IPS-11a (cell line): Measurements from ENCODE around the gene LOC128125822.
"Not testable (repeated sequence)": the region's sequence is repeated elsewhere in the genome, so short reads cannot be mapped to it uniquely, and the experiment has no call there.

Experiments used
- H3K4me3 ChIP-seq: one replicate; pipeline ENCODE4 v1.5.1; 2013; ENCODE audit warnings: low read depth, low read length, control low read depth

The LOC128125822 gene

DNA sequence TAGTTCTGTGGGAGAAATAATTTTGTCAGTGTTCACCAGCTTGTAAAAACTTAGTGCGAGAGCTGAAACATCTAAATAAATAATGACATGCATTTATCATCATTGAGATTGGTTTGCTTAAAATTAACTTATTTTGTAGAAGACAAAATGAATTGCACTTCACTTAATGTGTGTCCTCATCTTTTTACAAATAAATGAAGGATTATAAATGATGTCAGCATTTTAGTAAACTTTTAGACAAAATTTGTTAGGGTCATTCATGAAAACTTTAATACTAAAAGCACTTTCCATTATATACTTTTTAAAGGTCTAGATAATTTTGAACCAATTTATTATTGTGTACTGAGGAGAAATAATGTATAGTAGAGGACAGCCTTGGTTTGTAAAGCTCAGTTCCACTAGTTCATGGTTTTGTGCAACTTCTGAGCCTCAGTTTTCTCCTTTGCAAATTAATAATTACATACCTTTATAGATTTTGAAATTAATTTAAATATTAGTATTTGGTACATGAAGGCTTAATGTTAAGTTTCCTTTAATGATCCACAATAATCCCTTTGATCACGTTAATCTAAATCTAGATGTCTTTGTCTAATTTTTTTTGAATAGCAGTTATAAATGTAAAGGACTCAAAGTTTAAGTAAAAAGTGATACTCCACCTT lies 9.2 kb downstream of the LOC128125822 start:
- no peak overlapping the region for H3K4me3 ChIP-seq

DNA sequence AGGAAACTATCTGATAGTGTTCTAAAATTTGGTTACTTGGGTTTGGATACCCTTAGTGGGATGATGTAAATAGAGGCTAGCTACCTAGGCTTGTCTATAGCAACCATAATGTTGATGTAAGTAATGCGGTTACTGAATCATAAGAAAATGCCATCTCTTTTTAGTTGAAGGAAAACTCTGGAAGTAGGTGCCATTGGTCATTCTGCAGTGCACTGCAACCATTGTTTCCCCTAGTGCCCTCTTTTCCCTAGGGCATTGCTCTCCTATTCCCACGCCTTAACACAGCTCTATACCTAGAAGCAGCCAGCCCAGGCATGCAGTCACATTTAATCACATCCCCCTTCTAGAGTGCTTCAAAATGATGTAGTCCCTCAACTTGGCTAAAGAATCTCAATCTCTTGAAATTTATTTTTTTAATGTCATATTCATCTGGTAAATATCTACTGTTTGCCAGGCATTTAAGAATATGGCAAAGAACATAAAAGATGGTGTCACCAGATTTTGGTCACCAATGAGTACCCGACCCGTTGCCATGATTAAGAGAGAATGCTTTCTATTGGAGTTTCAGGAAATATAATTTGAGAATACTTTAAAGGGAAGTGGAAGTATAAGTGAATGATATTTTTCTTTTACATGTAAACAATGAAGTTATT lies 10.4 kb downstream of the LOC128125822 start:
- no peak overlapping the region for H3K4me3 ChIP-seq

DNA sequence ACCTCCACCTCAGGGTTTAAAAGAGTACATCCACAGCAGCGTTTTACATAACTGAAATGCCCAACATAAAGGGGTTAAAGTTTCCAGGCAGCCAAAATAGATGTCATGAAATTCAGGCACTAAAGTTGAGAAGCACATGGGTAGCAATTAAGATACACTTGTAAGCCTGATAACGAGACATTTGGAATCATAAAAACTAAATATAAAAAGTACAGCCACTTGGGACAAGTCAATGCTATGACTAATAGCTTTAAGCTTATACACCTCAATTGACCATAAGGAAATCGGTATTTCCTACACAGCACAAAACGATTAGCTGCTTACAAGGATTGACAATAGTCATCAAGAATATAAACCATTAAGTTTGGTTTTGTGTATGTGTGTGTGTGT lies 11.8 kb downstream of the LOC128125822 start:
- H3K4me3 ChIP-seq, result no peak overlapping the region

DNA sequence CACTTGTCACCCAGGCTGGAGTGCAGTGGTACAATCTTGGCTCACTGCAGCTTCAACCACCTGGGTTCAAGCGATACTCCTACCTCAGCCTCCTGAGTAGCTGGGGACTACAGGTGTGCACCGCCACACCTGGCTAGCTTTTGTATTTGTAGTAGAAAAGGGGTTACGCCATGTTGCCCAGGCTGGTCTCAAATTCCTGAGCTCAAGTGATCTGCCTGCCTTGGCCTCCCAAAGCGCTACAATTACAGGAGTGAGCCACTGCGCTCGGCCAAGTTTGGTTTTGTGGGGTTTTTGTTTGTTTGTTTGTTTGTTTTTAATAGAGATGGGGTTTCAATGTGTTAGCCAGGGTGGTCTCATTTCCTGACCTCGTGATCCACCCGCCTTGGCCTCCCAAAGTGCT lies 12.3 kb downstream of the LOC128125822 start:
- H3K4me3 ChIP-seq, result no peak overlapping the region

DNA sequence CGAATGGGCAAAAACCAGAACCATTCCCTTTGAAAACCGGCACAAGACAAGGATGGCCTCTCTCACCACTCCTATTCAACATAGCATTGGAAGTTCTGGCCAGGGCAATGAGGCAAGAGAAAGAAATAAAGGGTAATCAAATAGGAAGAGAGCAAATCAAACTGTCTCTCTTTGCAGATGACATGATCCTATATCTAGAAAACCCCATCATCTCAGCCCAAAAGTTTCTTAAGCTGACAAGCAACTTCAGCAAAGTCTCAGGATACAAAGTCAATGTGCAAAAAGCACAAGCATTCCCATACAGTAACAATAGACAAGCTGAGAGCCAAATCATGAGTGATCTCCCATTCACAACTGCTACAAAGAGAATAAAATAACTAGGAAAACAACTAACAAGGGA lies 13.4 kb downstream of the LOC128125822 start:
- not testable (repeated sequence) for H3K4me3 ChIP-seq

DNA sequence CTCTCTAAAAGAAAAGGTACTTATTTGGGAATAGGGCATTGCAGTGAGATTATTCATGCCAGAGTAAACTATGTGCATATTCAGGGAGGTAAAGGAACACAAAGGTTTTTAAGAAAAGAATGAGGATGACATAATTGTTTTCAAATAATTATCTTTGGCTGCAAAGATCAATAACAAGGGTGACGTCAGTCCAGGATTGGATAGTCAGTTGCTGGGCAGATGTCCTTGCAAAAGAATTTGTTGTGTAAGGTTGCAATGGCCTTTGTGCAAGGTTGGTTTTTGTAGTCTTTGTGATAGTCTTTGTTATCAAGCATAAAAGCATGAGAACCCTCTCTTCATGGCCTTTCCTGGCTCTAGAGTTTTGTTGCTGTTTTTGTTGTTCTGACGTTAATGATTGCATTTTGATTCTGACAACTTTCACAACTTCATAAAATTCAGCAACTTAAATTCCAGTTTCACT lies 17.7 kb downstream of the LOC128125822 start:
- H3K4me3 ChIP-seq, result no peak overlapping the region

DNA sequence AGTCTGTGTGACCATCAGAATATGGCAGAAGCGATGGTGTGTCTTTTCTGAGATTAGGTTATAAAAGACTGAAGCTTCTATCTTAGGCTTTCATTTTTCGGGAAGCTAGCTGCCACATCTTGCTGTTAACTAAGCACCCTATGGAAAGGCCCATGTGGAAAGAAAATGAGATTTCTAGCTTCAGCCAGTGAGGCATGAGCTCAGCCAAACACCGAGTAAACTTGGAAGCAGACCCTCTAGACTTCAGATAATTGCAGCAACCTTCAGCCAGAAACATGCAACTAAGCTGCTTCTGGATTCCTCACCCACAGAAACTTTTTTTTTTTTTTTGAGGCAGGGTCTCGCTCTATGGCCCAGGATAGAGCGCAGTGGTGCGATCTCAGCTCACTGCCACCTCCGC lies 20.6 kb downstream of the LOC128125822 start:
- H3K4me3 ChIP-seq, result no peak overlapping the region

DNA sequence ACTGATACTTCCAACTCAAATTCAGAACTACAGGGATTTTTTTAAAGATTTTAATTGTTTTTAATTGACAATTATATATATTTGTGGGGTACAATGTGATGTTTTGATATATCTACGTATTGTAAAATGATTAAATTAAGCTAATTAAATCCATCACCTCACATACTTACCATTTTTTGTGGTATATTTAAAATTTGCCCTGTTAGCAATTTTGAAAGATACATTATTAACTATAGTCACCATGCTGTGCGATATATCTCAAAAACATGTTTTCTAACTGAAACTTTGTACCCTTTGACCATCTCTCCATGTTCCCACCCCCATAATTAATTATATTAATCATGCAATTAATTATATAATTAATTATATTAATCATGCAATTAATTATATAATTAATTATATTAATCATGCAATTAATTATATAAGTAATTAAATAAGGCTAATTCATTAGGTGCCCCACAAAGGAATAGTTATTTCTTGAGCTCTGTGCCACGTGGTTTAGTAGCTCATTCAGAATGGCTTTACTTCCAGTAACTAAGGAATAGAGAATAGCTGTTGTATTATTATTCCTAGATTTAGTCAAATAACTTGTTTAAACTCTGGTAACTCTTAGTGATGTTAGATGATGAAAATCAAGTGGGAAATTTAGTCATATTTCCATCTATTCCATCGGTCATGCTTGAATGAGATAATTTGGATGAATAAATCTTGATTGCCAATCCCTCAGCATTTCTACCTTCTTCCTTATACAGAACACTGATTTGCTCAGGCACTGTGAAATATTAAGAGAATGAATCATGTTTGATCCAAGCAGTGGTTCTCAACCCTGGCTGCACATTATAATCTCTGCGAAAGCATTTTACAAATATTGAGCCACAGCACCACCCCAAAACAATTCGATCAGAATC lies 25.1 kb downstream of the LOC128125822 start:
- H3K4me3 ChIP-seq, result peak overlapping the region; percentile 61

DNA sequence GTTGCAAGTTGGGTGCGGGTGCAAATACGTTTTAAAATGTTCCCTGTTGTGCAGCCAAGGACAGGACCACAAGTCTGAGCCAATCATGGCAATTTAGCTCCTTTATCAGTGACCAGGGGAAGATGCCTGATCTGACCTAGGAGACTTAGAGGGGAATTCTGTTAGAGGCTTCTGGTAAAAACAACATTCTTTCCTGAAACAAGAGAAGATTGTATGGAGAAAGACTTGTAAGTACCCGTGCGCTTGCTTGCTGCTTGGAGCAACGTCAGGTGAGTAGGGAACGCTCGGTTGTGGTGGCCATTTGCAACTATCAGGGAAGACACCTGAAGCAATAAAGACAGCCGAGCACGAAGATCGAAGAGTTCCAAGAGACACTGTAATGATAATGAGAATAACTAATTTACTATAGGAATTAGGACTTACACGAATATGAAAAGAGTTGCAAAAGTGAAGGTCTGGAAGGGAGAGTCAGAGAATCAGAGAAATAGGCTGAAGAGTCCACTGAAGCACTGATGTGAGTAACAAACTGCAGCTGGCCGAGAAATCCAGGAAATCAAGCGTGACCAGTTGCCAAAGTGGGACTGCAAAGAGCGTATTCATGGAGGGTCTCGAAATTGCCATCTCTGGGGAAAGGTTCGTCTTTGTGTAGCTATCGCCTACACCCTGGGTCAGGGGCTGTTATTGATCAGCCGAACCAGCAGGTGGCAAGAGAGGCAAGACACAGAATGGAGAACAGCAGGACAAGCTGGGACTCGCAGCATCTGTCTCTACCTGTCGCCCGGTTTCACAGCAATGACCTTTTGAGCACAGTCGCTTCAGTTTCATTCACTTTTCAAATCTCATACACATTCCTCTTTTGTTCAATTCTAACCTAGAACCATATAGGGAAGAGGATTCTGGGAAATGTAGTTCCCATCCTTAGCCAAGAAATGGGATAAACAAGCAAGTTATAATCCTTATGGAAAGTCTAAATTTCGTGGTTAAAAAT lies 26.1 kb downstream of the LOC128125822 start:
- peak overlapping the region; percentile 61 for H3K4me3 ChIP-seq

DNA sequence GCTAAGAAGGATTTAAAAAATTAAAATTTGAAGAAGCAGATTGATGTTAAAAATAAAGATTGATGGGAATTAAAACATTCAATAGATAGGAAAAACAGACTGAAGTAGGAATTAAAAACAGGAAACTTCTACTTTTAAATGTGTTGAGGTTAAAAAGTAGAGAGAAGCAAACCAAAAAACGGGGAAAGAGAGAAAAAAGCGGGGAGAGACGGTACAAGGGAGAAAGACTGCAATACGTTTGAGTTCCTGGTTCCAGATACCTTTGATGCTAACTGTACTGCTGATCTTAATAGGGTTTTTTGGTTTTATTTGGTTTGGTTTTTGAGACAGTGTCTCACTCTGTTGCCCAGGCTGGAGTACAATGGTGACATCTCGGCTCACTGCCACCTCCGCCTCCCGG lies 27.0 kb downstream of the LOC128125822 start:
- no peak overlapping the region for H3K4me3 ChIP-seq

DNA sequence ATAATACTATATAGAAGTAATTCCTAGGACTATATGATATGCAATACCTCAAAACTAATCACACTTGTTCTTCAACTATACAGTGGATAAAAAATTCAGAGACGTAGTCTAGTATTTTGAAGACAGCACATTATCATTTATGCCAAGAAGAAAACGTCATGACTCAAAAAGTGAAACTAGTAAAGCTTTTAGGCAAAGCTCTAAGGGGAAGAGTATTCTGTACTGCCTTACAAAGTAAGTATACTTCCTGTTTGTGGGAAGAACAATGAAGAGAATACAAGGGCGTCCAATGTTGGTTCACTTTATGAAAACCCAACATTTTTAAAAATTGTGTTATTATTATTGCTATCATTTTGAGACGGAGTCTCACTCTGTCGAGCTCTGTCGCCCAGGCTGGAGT lies 27.9 kb downstream of the LOC128125822 start:
- no peak overlapping the region for H3K4me3 ChIP-seq

DNA sequence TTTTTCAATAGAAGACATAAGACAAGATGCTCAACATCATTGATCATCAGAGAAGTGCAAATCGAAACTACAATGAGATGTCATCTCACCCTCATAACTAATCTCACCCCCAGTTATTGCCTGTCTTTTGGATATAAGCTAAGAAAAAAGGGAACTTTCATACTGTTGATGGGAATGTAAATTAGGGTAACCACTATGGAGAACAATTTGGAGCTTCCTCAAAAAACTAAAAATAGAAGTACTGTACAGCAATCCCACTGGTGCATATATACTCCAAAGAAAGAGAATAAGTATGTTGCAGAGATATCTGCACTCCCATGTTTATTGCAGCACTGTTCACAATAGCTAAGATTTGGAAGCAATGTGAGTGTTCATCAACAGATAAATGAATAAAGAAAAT lies 37.0 kb downstream of the LOC128125822 start:
- no peak overlapping the region for H3K4me3 ChIP-seq

DNA sequence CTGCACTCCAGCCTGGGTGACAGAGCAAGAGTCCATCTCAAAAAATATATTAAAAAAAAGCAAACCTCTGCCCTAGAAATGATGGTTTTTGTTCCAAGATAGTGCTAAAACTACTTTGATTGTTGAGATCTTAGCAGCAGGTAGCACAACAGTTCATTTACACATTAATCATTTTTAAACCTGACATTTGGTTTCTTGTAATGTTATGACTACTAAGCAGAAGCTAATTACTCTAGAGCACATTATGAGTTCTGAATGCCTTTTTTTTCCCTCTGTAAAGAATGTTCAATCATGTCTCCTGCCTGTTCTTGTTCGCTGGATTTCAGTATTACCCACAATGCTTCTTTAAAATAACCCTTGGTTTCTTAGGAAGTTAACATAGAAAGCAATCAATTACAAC lies 38.7 kb downstream of the LOC128125822 start:
- no peak overlapping the region for H3K4me3 ChIP-seq

DNA sequence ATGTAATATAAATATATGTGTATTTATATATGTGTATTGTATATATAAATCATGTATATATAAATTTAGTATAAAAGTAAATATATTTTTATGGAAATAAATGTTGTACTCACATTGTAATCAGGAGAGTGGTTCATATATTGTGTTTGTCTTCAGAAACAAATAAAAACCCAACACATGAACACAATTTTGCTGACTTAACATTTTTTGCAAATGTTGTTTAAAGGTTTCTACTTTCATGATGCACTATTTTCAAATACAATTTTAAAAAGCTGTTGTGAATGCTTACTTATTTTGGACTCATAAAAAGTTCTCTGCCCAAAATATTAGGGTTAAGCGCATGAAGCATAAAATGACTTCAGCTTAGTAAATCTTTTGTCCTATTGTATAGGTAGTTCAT lies 39.3 kb downstream of the LOC128125822 start:
- no peak overlapping the region for H3K4me3 ChIP-seq

DNA sequence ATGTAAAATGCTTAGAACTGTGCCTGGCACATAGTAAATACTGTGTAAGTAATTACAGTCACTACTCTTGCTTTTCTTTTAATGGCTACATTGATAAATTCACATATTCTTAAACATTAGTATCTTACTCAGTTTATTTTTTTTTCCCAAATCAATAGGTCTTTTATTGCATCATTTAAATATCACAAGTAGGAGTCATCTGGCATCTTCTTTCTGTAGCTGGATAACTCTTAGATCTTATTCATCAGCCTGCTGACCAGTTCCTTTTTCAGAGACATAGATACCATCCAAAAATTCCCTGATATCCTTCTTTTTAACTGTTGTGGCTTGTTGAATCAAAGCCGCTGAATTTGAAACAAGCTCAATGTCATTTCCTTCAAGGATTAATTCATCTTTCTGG lies 43.3 kb downstream of the LOC128125822 start:
- H3K4me3 ChIP-seq, result no peak overlapping the region
